Liver (tissue), 3 donors: ENCODE results near the gene SLC27A5.
"Not testable (repeated sequence)": the region's sequence is repeated elsewhere in the genome, so short reads cannot be mapped to it uniquely, and the experiment has no call there.

ENCODE experiments used
- GABPA ChIP-seq, 2 donors: IDR thresholded peaks in 1 of 2; conservative IDR thresholded peaks in 1 of 2; 2 replicates each; pipeline ENCODE4 v1.6.1; 2016; ENCODE audit warnings: antibody characterized with exemption in 2 of 2, mild to moderate bottlenecking in 1 of 2, moderate library complexity in 1 of 2
- TAF1 ChIP-seq: conservative IDR thresholded peaks from 2 replicates; pipeline ENCODE4 v1.6.1; 2016; ENCODE audit warnings: antibody characterized with exemption, mild to moderate bottlenecking
- TF ChIP-seq, protein P1 (sequence below): fragments of 150-350 bp; IDR thresholded peaks from 2 replicates; pipeline ENCODE4 v1.5.1; 2017; ENCODE audit warnings: improper control_type of control experiment, low read depth, low read length; ENCODE audit not compliant: missing input control
- TF ChIP-seq, protein P2 (sequence below): IDR thresholded peaks from 2 replicates; pipeline ENCODE4 v1.6.1; 2016; ENCODE audit warnings: antibody characterized with exemption
- donor health status: healthy.
- donor health status: healthy.

DNA sequence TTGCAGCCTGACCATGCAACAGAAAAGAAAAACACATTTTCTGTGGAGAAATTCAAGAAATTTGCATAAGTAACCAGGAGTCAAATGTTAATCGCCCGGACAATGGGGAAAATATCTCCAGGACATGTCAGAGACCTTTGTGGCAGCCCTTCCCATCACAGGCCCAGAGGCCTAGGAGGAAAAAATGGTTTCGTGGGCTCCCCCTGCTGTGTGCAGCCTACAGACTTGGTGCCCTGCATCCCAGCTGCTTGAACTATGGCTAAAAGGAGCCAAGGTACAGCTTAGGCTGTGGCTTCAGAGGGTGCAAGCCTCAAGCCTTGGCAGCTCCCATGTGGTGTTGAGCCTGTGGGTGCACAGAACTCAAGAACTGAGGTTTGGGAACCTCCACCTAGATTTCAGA, 62.9 kb downstream of the SLC27A5 start:
- TF ChIP-seq, protein P1, sequence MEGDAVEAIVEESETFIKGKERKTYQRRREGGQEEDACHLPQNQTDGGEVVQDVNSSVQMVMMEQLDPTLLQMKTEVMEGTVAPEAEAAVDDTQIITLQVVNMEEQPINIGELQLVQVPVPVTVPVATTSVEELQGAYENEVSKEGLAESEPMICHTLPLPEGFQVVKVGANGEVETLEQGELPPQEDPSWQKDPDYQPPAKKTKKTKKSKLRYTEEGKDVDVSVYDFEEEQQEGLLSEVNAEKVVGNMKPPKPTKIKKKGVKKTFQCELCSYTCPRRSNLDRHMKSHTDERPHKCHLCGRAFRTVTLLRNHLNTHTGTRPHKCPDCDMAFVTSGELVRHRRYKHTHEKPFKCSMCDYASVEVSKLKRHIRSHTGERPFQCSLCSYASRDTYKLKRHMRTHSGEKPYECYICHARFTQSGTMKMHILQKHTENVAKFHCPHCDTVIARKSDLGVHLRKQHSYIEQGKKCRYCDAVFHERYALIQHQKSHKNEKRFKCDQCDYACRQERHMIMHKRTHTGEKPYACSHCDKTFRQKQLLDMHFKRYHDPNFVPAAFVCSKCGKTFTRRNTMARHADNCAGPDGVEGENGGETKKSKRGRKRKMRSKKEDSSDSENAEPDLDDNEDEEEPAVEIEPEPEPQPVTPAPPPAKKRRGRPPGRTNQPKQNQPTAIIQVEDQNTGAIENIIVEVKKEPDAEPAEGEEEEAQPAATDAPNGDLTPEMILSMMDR = not testable (repeated sequence)
- not testable (repeated sequence) for TF ChIP-seq GABPA (IDR thresholded peaks at IDR 0.05 in 1 of 2, conservative IDR thresholded peaks at IDR 0.05 in 1 of 2); TAF1
- TF ChIP-seq, protein P2, sequence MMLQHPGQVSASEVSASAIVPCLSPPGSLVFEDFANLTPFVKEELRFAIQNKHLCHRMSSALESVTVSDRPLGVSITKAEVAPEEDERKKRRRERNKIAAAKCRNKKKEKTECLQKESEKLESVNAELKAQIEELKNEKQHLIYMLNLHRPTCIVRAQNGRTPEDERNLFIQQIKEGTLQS = not testable (repeated sequence)
